Stimulated activated CD4-positive, alpha-beta T cell treated with anti-CD3 and anti-CD28 coated beads, Interleukin-15, amount 100 ng/mL, for 24 hours (primary cell): ENCODE measurements around the gene TMIE.
"Not testable (repeated sequence)": the region's sequence is repeated elsewhere in the genome, so short reads cannot be mapped to it uniquely, and the experiment has no call there.

Experiments
- DNase-seq: peaks from one replicate; pipeline ENCODE4 v3.0.0-alpha.2; 2020

Gene TMIE

DNA sequence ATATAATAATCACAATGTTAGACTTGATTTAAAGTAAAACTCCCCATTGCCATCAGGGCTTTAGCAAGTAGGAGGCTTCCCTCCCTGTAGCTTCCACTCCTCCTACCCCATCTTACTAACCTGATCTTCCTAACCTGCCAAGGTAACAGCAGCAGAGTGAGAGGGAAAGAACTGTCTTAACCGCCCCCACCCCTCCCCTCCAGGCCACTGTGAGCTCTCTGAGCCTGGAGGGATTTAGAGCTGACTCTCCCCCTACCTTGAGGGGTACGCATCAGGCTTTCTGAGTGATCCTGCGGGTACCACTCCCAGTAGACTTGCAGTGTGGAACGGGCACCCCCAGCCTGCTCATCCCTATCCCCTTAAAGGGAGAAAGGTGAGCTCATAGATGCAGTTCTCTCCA is 27.8 kb downstream of the TMIE start:
- no peak for DNase-seq

DNA sequence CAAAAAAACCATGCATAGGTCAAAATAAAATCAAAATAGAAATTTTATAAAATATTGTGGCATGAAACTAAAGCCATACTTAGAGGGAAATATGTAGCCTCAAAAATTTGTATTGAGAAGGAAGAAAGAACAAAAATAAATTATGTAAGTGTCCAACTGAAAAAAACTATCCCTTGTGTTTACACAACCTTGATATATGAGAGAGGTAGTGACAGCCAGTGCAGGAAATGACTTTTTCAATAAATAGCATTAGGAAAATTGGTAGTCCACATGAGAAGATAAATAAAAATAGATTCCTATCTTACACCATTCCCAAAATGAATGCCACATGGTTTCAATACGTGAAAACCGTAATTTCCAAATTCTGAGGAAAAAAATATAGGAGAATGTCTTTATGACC is 29.6 kb downstream of the TMIE start:
- no peak for DNase-seq

DNA sequence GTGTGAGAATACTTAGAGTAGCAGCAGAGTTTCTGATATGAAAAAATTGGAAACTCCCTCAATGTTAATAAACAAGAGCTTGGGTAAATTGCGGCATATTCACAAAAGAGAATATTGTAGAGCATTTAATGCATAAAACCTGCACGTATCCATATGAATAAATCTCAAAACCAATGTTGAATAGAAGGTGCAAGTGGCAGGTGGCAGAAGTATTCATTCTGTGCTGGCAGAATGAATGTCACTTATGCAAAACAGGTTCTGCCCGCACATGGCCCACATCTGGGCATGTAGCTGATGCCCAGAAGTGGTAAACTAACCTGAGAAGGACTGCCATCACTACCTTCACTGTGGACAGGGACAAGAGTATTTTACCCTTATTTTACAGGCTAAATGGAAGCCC is 30.6 kb downstream of the TMIE start:
- no peak for DNase-seq

DNA sequence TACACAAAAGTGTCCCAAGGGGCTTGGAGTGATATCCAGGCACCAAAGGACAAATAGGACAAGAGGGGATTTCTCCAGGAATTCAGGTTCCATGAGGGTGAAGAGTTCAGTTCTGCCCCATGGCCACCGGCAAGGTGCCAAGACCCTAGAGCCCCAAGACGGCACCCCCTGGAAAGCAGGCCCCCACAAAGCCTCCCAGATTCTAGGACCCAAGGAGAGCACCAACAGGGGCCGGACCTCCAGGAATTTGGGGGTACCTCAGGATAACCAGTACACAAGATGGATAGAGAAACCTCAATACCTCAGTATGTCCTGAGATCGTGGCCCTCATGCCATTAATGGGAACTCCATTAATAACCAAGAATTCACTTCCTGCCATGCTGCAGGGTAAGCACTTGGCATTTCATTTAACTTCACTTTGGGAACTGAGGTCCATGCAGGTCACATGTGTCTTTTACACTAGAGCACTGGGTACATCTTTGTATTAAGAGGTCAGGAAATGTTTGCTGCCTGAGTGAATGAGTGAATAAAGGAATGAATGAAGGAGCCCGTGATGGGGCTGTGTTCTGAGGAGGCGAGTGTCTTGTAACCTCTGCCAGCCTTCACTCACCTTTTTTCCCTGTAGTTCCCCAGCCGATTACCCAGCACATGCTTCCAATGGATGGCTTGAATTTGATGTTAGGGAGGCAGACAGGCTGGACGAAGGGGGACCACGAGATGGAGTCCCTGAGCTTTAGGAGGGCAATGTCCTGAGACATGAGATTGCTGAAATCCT is 32.0 kb downstream of the TMIE start:
- DNase-seq = no peak

DNA sequence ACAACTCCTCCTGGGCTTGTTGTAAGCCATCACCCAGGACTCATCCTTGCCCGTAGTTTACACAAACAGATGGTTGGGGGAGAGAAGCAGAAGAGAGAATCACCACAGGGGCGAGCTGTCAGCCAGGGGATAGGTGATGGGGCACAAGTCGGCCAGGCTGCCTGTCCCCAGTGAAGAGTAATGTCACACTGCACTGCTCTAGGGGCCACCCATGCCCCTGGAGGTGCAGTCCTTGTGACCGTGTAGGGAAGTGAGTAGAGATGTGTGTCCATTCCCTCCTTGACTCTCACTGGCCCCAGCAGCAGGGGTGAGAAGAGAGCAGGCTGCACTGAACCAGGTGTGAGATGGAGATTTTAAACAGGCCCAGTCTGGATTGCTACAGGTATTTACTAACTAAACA is 33.6 kb downstream of the TMIE start:
- no peak for DNase-seq

DNA sequence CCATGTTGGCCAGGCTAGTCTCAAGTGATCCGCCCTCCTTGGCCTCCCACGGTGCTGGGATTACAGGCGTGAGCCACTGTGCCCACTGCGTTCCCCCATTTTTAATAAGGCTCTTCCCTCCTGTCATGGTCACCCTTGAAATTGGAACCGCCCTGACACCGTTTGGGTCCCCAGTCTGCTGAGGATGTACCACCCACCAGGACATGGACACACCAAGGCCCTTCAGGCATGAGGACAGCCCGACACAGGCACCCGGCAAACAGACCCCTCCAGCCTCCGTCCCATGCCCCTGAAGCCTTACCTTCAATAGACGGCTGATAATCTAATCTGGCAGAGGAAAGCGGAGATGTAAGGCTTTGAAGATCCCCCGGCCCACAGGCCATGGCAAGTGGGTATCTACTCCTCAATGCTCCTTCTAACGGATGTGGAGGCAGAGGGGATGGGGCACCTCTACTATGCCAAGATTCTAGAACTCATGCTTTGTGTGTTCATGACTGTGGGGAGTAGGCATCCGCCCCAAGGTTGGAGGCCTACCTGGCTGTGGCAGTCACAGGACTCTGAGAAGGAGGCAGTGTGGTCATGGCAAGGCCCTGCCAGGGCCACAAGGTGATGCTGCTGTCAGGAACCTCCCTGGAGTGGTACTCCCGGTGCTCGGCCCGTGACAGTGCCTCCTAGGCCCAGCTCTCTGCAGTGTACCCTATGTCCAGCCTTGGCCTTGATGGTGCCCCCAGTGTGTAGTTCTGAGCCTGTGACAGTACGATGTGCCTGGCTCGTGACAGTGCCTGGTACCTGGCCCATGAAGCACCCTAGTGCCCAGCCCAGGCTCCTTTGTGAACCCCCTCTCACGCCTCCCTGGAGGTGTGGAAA is 35.0 kb downstream of the TMIE start:
- DNase-seq = no peak

DNA sequence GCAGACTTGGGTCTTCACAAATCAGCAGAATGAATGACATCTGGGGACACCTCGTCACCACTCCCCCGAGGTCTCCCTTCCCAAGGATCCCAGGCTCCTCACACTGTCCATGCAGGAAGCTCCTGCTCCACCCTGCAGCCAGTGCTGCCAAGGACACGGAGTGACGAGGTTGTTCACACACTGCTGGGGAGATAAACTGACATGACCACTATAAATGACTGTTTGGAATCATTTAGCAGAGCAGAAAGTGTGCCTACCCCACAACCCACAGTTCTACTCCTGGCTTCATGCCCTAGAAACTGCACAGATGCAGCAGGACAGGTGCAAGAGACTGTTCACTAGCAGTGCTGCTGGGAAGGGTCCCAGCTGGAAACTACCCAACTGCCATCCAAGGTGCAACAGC is 36.1 kb downstream of the TMIE start:
- no peak for DNase-seq

DNA sequence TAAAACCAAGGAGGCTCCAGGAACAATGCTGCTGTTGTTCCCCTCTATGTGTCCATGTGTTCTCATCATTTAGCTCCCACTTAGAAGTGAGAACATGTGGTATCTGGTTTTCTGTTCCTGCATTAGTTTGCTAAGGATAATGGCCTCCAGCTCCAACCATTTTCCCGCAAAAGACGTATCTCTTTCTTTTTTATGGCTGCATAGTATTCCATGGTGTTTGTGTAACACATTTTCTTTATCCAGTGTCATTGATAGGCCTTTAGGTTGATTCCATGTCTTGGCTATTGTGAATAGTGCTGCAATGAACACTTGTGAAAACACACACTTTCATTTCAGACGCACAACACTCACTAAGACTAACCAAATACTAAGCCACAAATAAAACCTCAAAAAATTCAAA is 38.4 kb downstream of the TMIE start:
- not testable (repeated sequence) for DNase-seq

DNA sequence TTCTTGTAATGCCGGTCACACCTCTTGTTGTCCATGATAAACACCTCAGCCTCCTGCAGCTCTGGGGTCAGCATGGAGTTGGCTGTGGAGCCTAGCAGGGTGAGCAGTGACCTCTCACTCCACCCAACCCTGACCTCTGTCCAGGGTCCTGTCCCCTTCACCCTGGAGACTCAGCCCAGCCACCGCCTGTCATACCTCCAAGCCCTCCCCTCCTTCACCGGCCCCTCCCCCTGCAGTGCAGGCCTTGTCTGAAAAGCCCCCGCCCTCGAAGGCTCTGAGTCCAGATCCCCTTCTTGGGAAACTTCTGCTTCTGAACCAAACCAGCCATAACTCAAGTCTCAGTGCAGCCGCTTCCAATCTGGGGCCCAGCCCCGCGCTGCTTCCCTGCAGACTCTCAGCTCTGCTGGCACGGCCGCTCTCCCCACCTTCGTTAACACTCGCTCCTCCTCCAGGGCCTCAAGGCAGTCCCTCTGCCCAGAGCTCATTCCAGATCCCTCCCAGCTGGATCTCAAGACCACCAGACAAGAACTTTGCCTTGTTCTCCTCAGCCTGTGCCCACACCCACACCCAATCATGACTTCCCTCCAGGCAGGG is 41.9 kb downstream of the TMIE start:
- no peak for DNase-seq

DNA sequence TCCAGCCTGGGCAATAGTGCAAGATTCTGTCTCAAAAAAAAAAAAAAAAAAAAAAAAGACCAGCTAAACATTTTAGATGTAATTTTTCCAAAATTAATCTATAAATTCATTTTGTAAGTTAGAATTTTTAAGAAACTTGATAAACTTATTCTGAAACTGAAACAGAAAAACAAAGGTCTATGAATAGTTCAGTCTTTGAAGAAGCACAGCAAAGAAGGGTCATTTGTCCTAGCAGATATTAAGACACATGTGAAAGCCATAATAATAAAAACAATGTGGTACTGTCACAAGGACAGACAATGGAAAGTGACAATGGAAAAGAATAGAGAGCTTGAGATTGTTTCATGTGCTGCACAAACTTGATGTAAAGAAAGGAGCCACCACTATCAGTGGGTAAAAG is 45.5 kb downstream of the TMIE start:
- DNase-seq = no peak

DNA sequence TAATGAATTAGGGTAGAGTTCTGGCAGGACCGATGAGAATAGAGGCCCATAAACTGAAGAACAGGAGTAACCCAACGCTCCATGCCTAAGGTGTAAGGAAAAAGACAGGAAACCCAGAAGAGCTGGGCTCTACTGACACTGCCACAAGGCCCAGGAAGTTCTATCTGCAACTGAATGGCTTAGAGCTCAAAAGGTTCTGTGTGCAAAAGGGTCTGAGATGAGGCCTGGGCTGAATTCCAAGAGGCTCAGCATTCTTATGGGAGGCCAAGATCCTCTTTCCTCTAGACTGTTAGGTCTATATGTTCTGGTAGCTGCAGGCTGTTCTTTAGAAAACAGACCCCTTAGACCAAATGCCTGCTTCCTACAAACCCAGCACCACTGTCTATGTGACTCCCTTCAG is 47.0 kb downstream of the TMIE start:
- no peak for DNase-seq

DNA sequence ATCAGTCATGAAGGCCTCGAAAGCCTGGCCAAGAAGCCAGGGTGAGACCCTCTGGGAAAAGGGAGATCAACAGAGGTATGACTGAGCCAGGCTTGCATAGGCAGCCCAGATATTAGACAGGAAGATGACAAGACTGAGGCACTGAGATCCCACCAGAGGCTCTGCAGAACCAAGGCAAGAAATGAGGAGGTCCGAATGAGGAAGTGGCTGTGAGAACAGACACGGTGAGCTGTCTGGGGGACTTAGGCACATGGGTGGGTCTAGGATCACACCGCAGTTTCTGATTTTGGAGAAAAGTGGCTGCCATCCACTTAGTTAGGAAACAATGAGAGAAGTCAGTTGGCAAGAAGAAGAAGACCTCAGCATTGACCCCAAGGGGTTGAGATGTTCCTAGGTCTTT is 47.9 kb downstream of the TMIE start:
- no peak for DNase-seq

DNA sequence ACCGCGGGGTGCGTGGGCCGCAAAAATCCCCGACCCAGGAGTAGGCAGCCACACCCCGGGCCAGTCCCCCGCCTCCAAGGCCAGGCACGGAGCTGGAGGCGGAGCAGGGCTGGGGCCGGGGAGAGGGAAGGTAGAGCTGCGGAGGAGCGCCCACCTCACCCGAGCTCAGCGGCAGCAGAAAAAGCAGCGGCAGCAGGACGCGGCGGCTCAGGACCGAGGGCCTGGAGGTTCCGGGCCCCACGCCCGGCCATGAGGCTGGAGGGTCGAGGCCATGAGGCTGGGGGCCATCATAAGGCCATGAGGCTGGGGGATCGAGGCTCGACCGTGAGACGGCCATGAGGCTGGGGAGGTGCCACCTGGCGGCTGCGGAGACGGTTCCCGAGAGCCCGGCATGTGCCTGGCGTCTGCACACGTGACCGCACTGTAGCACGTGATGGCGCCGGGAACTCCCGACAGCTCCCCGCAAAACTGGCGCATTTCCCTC is 49.4 kb downstream of the TMIE start:
- no peak for DNase-seq

DNA sequence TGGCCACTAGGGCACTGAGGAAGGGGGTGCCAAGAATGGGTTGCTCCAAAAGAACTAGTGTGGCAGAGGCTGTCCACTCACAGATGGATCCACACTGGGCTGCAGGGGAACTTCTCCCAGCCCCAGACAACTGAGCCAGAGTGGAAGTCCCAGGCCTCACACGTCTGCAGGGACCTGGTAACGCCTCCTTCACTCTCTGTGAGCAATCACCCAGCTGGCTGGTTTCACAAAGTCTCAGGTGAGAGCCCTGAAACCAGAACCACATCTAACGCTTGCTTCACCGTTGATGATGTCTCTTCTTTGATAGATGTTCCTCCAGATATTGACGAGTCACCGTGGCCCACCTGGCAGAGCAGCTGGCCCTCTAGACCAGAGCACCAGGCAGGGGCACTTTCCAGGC is 51.9 kb downstream of the TMIE start:
- peak; percentile 36 for DNase-seq

DNA sequence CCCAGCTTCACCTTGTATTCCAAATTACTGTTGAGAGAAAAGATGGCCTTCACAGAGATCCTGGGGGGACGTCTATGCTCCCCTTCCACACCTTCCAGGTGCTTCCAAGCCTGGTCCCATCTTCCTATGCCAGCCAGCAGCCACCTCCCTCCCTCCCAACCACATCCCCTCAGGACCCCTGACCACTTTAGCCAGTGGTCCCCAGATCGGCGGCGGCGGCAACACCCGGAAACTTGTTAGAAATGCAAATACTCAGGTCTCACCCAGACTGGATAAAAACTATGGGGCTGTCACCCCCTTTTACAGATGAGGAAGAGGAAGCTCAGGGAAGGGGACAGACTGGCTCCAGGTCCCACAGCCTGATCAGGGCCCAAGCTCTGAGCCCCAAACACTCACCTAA is 54.5 kb downstream of the TMIE start:
- DNase-seq = no peak

DNA sequence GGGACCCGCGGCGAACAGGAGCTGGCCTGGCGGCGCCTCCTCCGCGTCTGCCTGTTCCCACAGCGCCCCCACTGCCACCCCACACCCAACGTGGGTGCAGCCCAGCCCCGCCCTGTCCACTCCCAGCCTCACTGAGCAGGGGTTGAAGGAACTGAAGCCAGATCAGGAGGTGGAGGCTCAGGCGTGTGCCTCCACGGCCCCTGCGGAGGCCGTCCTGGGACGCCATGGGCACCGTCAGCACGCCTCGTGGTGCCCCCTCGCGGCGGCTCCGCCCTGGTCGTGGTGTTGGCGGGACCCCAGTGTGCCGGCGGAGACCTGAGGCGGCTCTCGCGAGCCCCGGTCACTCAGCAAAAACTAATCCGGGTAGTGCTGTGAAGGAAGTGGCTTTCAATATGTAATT is 55.5 kb downstream of the TMIE start:
- DNase-seq = no peak

DNA sequence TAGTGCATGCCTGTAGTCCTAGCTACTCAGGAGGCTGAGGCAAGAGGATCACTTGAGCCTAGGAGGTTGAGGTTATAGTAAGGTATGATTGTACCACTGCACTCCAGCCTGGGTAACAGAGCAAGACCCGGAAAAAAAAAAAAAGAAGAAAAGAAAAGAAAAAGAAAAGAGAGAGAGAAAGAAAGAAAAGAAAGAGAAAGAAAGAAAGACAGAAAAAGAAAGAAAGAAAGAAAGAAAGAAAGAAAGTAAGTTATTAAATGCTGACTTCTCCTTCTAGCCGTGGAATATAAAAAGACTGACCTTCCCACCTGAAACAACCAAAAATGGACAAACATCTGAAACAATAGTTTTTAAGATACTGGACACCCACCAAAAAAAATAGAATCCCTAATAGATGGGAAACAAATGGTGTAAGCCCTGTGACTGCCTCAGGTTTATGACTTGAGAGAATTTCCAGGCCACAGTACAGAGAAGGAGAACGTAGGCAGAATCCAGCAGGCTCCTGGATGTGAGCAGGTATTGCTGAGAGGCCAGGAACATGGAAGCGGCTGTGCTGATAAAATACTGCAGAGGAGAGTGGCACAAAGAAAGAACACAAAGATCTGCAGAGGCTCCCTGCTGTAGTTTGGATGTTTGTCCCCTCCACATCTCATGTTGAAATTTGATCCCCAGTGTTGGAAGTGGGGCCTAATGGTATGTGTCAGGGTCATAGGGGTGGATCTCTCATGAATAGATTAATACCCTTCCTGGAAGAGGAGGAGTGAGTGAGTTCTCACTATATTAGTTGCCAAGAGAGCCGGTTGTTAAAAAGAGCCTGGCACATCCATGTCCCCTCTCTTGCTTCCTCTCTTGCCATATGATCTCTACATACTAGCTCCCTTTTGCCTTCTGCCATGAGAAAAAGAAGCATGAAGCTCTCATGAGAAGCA is 58.3 kb downstream of the TMIE start:
- no peak for DNase-seq
